Measurements from ENCODE around the gene B3GLCT. TPM values are rescaled to one million over a fixed set of nuclear protein-coding genes. Genes with fewer than 3 reads are reported as not detected.

B3GLCT gene
- polyA plus RNA-seq, 2 donors: 1.9 to 2.0 TPM

DNA sequence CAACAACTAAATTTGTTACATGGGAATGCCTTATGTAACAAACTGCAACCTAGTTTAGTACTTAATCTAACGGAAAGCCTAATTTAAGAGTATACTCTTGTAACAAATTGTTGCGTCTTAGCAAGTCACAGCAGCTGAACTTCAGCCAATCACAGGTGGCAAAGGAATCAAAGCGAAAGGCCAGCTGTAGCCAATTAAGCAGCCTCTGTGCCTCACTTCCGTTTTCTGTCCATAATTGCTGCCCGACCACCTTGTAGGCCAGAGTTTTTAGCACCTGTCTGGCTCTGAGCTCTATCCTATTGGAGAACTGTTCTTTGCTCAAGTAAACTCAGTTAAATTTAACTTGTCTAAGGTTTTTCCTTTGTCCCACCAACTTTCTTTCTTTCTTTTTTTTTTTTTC, 20.0 kb upstream of the B3GLCT start:
- Histone ChIP-seq H3K27me3 (ENCODE audit: control insufficient read depth in 1 of 2, insufficient read depth in 2 of 2, low read length in 2 of 2) (no peaks in the 10 kb centered on the region), H3K36me3 (ENCODE audit: control insufficient read depth in 2 of 2, insufficient read depth in 2 of 2, low read length in 1 of 2) (no peaks in the 10 kb centered on the region), H3K27ac (ENCODE audit: low read depth in 2 of 2, low read length in 1 of 2) (no peak overlapping the region), H3K4me1 (ENCODE audit: control insufficient read depth in 2 of 2, insufficient read depth in 2 of 2, low read length in 1 of 2) (no peaks in the 10 kb centered on the region), H3K9me3 (ENCODE audit: control insufficient read depth in 2 of 2, insufficient read depth in 1 of 2, low read depth in 1 of 2, low read length in 1 of 2) (no peaks in the 10 kb centered on the region), H3K4me3 (ENCODE audit: low read depth in 1 of 2, low read length in 2 of 2) (no peak overlapping the region)
- WGBS, 2 donors: 88 to 91% methylated on average over 5 of the region's 5 CpGs

DNA sequence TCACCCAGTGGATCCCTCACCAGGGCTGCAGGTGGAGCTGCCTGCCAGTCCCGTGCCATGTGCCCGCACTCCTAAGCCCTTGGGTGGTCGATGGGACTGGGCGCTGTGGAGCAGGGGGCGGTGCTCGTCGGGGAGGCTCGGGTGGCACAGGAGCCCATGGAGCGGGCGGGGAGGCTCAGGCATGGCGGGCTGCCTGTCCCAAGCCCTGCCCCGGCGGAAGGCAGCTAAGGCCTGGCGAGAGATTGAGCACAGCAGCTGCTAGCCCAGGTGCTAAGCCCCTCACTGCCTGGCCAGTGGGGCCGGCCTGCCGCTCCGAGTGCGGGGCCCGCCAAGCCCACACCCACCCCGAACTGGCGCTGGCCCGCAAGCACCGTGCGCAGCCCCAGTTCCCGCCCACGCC, 16.8 kb upstream of the B3GLCT start:
- Histone ChIP-seq H3K9me3 (ENCODE audit: control insufficient read depth in 2 of 2, insufficient read depth in 1 of 2, low read depth in 1 of 2, low read length in 1 of 2) (no peaks in the 10 kb centered on the region), H3K4me3 (ENCODE audit: low read depth in 1 of 2, low read length in 2 of 2) (no peak overlapping the region), H3K36me3 (ENCODE audit: control insufficient read depth in 2 of 2, insufficient read depth in 2 of 2, low read length in 1 of 2) (no peaks in the 10 kb centered on the region), H3K4me1 (ENCODE audit: control insufficient read depth in 2 of 2, insufficient read depth in 2 of 2, low read length in 1 of 2) (no peaks in the 10 kb centered on the region), H3K27me3 (ENCODE audit: control insufficient read depth in 1 of 2, insufficient read depth in 2 of 2, low read length in 2 of 2) (no peaks in the 10 kb centered on the region), H3K27ac (ENCODE audit: low read depth in 2 of 2, low read length in 1 of 2) (no peak overlapping the region)
- 91 to 95% methylated on average over 24 to 26 of the region's 26 CpGs for WGBS, 2 donors

GRCh38 chr13:31184451-31184850, 15.3 kb upstream of the B3GLCT start:
- Histone ChIP-seq H3K4me1 (ENCODE audit: control insufficient read depth in 2 of 2, insufficient read depth in 2 of 2, low read length in 1 of 2) (no peaks in the 10 kb centered on the region), H3K27ac (ENCODE audit: low read depth in 2 of 2, low read length in 1 of 2) (no peak overlapping the region), H3K4me3 (ENCODE audit: low read depth in 1 of 2, low read length in 2 of 2) (no peak overlapping the region), H3K36me3 (ENCODE audit: control insufficient read depth in 2 of 2, insufficient read depth in 2 of 2, low read length in 1 of 2) (no peaks in the 10 kb centered on the region), H3K9me3 (ENCODE audit: control insufficient read depth in 2 of 2, insufficient read depth in 1 of 2, low read depth in 1 of 2, low read length in 1 of 2) (peaks cover 0 to 2% of the 10 kb centered on the region in 2 donors), H3K27me3 (ENCODE audit: control insufficient read depth in 1 of 2, insufficient read depth in 2 of 2, low read length in 2 of 2) (no peaks in the 10 kb centered on the region)
- WGBS, 2 donors: 94 to 95% methylated on average over 6 of the region's 6 CpGs

- WGBS, 2 donors: 40 to 46% methylated on average over 7 of the region's 7 CpGs
- Histone ChIP-seq H3K4me3 (ENCODE audit: low read depth in 1 of 2, low read length in 2 of 2) (no peak overlapping the region), H3K4me1 (ENCODE audit: control insufficient read depth in 2 of 2, insufficient read depth in 2 of 2, low read length in 1 of 2) (no peaks in the 10 kb centered on the region), H3K9me3 (ENCODE audit: control insufficient read depth in 2 of 2, insufficient read depth in 1 of 2, low read depth in 1 of 2, low read length in 1 of 2) (peaks cover 0 to 2% of the 10 kb centered on the region in 2 donors), H3K27me3 (ENCODE audit: control insufficient read depth in 1 of 2, insufficient read depth in 2 of 2, low read length in 2 of 2) (no peaks in the 10 kb centered on the region), H3K27ac (ENCODE audit: low read depth in 2 of 2, low read length in 1 of 2) (no peak overlapping the region), H3K36me3 (ENCODE audit: control insufficient read depth in 2 of 2, insufficient read depth in 2 of 2, low read length in 1 of 2) (no peaks in the 10 kb centered on the region)
Observed at GRCh38 chr13:31184981-31185645, 14.7 kb upstream of the B3GLCT start.

GRCh38 chr13:31191748-31192147, 8.0 kb upstream of the B3GLCT start:
- WGBS, 2 donors: 83% methylated on average over 4 of the region's 4 CpGs
- Histone ChIP-seq H3K36me3 (ENCODE audit: control insufficient read depth in 2 of 2, insufficient read depth in 2 of 2, low read length in 1 of 2) (no peaks in the 10 kb centered on the region), H3K27ac (ENCODE audit: low read depth in 2 of 2, low read length in 1 of 2) (no peak overlapping the region), H3K4me3 (ENCODE audit: low read depth in 1 of 2, low read length in 2 of 2) (no peak overlapping the region), H3K27me3 (ENCODE audit: control insufficient read depth in 1 of 2, insufficient read depth in 2 of 2, low read length in 2 of 2) (no peaks in the 10 kb centered on the region), H3K9me3 (ENCODE audit: control insufficient read depth in 2 of 2, insufficient read depth in 1 of 2, low read depth in 1 of 2, low read length in 1 of 2) (peaks cover 0 to 2% of the 10 kb centered on the region in 2 donors), H3K4me1 (ENCODE audit: control insufficient read depth in 2 of 2, insufficient read depth in 2 of 2, low read length in 1 of 2) (peaks cover 0 to 3% of the 10 kb centered on the region in 2 donors)

- H3K4me3 ChIP-seq (ENCODE audit: low read depth in 1 of 2, low read length in 2 of 2): no peak overlapping the region
- H3K4me1 ChIP-seq (ENCODE audit: control insufficient read depth in 2 of 2, insufficient read depth in 2 of 2, low read length in 1 of 2): peaks cover 0 to 3% of the 10 kb centered on the region in 2 donors
- H3K27me3 ChIP-seq (ENCODE audit: control insufficient read depth in 1 of 2, insufficient read depth in 2 of 2, low read length in 2 of 2): no peaks in the 10 kb centered on the region
- no peaks in the 10 kb centered on the region for H3K36me3 ChIP-seq (ENCODE audit: control insufficient read depth in 2 of 2, insufficient read depth in 2 of 2, low read length in 1 of 2)
- H3K27ac ChIP-seq (ENCODE audit: low read depth in 2 of 2, low read length in 1 of 2): no peak overlapping the region
- WGBS, 2 donors: 56 to 73% methylated on average over 6 of the region's 6 CpGs
- H3K9me3 ChIP-seq (ENCODE audit: control insufficient read depth in 2 of 2, insufficient read depth in 1 of 2, low read depth in 1 of 2, low read length in 1 of 2): peaks cover 0 to 2% of the 10 kb centered on the region in 2 donors
Observed at GRCh38 chr13:31192306-31192705, 7.5 kb upstream of the B3GLCT start.

DNA sequence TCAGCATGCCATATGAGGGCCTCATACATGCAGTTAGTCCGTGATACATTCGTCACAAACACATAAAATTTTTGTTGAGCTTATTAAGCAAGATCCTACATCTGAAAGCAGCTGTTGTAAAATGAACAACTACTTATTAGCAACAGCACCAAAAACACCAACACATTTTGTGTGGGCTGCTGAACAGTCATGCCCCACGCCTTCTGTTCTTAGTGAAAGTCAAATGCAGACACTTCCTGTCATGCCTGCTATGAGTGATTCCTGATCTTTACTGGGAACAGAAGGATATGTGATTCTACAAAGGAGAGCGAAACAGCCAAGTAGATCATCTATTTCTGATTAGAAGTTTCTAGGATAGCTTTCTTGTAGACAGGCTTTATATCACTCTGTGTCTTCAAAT, 4.2 kb upstream of the B3GLCT start:
- 92% methylated on average over 4 of the region's 4 CpGs for WGBS, 2 donors
- Histone ChIP-seq H3K27ac (ENCODE audit: low read depth in 2 of 2, low read length in 1 of 2) (no peak overlapping the region), H3K27me3 (ENCODE audit: control insufficient read depth in 1 of 2, insufficient read depth in 2 of 2, low read length in 2 of 2) (no peaks in the 10 kb centered on the region), H3K4me3 (ENCODE audit: low read depth in 1 of 2, low read length in 2 of 2) (no peak overlapping the region), H3K9me3 (ENCODE audit: control insufficient read depth in 2 of 2, insufficient read depth in 1 of 2, low read depth in 1 of 2, low read length in 1 of 2) (no peaks in the 10 kb centered on the region), H3K36me3 (ENCODE audit: control insufficient read depth in 2 of 2, insufficient read depth in 2 of 2, low read length in 1 of 2) (no peaks in the 10 kb centered on the region), H3K4me1 (ENCODE audit: control insufficient read depth in 2 of 2, insufficient read depth in 2 of 2, low read length in 1 of 2) (peaks cover 0 to 6% of the 10 kb centered on the region in 2 donors)

DNA sequence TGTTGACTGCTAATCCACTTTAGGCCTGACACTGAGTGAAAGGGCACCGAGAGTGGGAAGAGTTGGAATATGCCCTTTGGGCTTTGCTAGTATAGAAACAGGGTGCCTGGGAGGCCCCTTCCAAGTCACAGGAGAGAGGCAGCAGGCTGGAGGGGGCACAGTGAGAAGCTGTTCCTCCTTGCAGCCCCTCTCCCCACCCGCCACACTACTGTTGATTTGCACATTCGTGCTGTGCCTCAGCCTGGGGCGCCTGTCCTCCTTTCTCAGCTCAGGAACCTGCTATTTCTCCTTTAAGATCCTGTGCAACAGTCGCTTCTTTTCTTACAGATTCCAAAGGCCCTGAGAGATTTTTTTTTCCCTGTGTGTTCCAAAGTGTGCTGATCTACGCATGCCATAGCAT, 2.8 kb upstream of the B3GLCT start:
- no peak overlapping the region for H3K4me3 ChIP-seq (ENCODE audit: low read depth in 1 of 2, low read length in 2 of 2)
- WGBS, 2 donors: 86 to 94% methylated on average over 6 of the region's 6 CpGs

DNA sequence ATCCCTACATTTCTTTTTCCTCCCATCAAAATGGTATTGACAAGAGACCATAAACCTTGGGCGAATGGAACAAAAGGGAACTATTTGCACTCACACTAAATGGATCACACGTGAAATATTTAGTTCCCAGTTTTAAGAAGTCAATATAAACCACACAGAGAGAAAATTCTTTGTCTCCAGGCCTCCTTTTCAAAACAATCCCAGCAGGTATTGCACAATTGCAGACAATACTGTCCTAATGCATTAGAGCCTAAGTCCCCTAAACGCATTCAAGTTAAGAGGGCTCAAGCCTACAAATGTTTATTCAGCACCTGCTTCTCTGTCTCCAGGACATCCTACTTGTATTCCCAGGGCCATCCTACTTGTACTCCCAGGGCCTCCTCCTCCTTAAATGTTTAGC, 1.3 kb upstream of the B3GLCT start:
- no peak overlapping the region for H3K4me3 ChIP-seq (ENCODE audit: low read depth in 1 of 2, low read length in 2 of 2)
- H3K27ac ChIP-seq (ENCODE audit: low read depth in 2 of 2, low read length in 1 of 2): no peak overlapping the region
- WGBS, 2 donors: 66 to 79% methylated on average over 3 of the region's 3 CpGs
- H3K27me3 ChIP-seq (ENCODE audit: control insufficient read depth in 1 of 2, insufficient read depth in 2 of 2, low read length in 2 of 2): no peaks in the 10 kb centered on the region
- peaks cover 2 to 5% of the 10 kb centered on the region in 2 donors for H3K4me1 ChIP-seq (ENCODE audit: control insufficient read depth in 2 of 2, insufficient read depth in 2 of 2, low read length in 1 of 2)
- no peaks in the 10 kb centered on the region for H3K36me3 ChIP-seq (ENCODE audit: control insufficient read depth in 2 of 2, insufficient read depth in 2 of 2, low read length in 1 of 2)
- no peaks in the 10 kb centered on the region for H3K9me3 ChIP-seq (ENCODE audit: control insufficient read depth in 2 of 2, insufficient read depth in 1 of 2, low read depth in 1 of 2, low read length in 1 of 2)

More for the DNA sequence above, 2.8 kb upstream of the B3GLCT start:
- no peaks in the 10 kb centered on the region for H3K27me3 ChIP-seq (ENCODE audit: control insufficient read depth in 1 of 2, insufficient read depth in 2 of 2, low read length in 2 of 2)
- H3K4me1 ChIP-seq (ENCODE audit: control insufficient read depth in 2 of 2, insufficient read depth in 2 of 2, low read length in 1 of 2): peaks cover 0 to 6% of the 10 kb centered on the region in 2 donors
- H3K27ac ChIP-seq (ENCODE audit: low read depth in 2 of 2, low read length in 1 of 2): no peak overlapping the region
- no peaks in the 10 kb centered on the region for H3K36me3 ChIP-seq (ENCODE audit: control insufficient read depth in 2 of 2, insufficient read depth in 2 of 2, low read length in 1 of 2)
- no peaks in the 10 kb centered on the region for H3K9me3 ChIP-seq (ENCODE audit: control insufficient read depth in 2 of 2, insufficient read depth in 1 of 2, low read depth in 1 of 2, low read length in 1 of 2)

DNA sequence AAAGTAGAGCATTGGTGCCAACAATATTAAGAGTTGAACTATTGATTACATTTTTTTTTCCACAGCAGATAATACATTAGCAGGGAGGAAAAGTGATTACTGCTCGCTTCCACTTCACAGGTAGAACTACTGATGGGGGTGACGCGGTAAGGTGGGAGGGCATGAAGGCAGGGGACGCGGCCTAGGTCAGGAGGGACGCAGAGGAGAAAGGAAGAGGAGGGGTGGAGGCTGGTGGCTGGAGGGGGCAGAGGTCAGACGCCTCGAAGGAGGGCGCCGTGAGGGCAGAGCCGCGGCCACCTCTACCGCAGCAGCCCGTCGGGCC, 287 bp upstream of the B3GLCT start:
- no peaks in the 10 kb centered on the region for H3K27me3 ChIP-seq (ENCODE audit: control insufficient read depth in 1 of 2, insufficient read depth in 2 of 2, low read length in 2 of 2)
- no peaks in the 10 kb centered on the region for H3K36me3 ChIP-seq (ENCODE audit: control insufficient read depth in 2 of 2, insufficient read depth in 2 of 2, low read length in 1 of 2)
- peak overlapping the region; percentile 98 to 99 for H3K27ac ChIP-seq (ENCODE audit: low read depth in 2 of 2, low read length in 1 of 2)
- H3K9me3 ChIP-seq (ENCODE audit: control insufficient read depth in 2 of 2, insufficient read depth in 1 of 2, low read depth in 1 of 2, low read length in 1 of 2): no peaks in the 10 kb centered on the region
- peak overlapping the region; percentile 89 for H3K4me3 ChIP-seq (ENCODE audit: low read depth in 1 of 2, low read length in 2 of 2)
- peaks cover 2 to 5% of the 10 kb centered on the region in 2 donors for H3K4me1 ChIP-seq (ENCODE audit: control insufficient read depth in 2 of 2, insufficient read depth in 2 of 2, low read length in 1 of 2)
- 3 to 6% methylated on average over 10 to 15 of the region's 15 CpGs for WGBS, 2 donors
